Head of caudate nucleus (tissue), 42 donors: ENCODE measurements around the gene COL27A1.
"Not testable (repeated sequence)": the region's sequence is repeated elsewhere in the genome, so short reads cannot be mapped to it uniquely, and the experiment has no call there.

ENCODE experiments used
- DNase-seq, 42 donors: peaks; one replicate each; pipeline versions ENCODE4 v3.0.0 to v3.0.0-alpha.2; 2020 to 2021; ENCODE audit warnings: mixed read lengths in 7 of 42
- intact Hi-C: fragments of 100-400 bp; cut with DNase I; formaldehyde crosslinking; loops from one replicate; pipeline ENCODE4 v1.15.0; 2022

The COL27A1 gene

DNA sequence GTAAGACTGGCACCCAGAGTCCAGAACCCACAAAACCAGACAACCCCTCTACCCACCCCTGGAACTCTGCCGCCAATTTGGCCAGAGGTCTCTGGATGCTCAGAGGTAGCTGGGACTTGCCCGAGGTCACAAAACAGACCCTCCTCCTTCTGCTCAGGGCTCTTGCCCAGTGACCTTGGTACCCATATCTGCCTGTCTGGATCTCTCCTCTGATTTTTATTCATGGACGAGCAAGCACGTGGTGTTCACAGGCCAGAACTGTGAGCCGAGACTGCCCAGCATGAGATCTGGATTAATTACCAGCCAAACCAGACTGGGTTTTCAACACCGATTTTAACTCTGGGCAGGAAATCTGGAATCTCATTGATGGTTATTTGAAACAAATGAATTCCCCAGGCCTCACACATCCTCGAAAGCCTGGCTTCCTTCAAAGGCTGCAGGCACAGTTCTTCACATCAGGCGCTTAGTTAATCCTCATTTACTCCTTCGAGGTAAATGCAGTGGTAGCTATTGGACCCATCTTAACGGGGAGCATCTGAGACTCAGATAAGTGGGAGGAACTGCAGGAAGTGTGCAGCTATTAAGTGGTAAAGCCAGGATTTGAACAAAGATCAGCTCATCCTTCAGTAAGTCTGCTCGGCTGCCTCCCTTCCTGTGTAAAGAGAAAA lies 21.4 kb downstream of the COL27A1 start:
- no peak for DNase-seq
- intact Hi-C loops, result no loop called here

- intact Hi-C loops, result no loop called here
- peak in 9 of 42 donors; percentile 8 to 68 (median 36) for DNase-seq
Measured at GRCh38 chr9:114177423-114178064, 22.2 kb downstream of the COL27A1 start.

- intact Hi-C loops, result no loop called here
- no peak for DNase-seq
Measured at GRCh38 chr9:114178076-114178475, 22.7 kb downstream of the COL27A1 start.

GRCh38 chr9:114178756-114179450 lies 23.6 kb downstream of the COL27A1 start:
- intact Hi-C loops, result no loop called here
- peak in 1 of 42 donors; percentile 41 for DNase-seq

GRCh38 chr9:114179516-114179915 lies 24.2 kb downstream of the COL27A1 start:
- DNase-seq, result no peak
- intact Hi-C loops, result no loop called here

GRCh38 chr9:114180696-114181606 lies 25.6 kb downstream of the COL27A1 start:
- intact Hi-C loops, result no loop called here
- DNase-seq, result no peak

GRCh38 chr9:114181607-114182409 lies 26.5 kb downstream of the COL27A1 start:
- intact Hi-C loops, result no loop called here
- DNase-seq, result no peak

- intact Hi-C loops, result no loop called here
- no peak for DNase-seq
Measured at GRCh38 chr9:114183006-114183405, 27.7 kb downstream of the COL27A1 start.

GRCh38 chr9:114184071-114184470 lies 28.7 kb downstream of the COL27A1 start:
- no peak for DNase-seq
- intact Hi-C loops, result no loop called here

- DNase-seq, result no peak
- intact Hi-C loops, result no loop called here
Measured at GRCh38 chr9:114184866-114185265, 29.5 kb downstream of the COL27A1 start.

DNA sequence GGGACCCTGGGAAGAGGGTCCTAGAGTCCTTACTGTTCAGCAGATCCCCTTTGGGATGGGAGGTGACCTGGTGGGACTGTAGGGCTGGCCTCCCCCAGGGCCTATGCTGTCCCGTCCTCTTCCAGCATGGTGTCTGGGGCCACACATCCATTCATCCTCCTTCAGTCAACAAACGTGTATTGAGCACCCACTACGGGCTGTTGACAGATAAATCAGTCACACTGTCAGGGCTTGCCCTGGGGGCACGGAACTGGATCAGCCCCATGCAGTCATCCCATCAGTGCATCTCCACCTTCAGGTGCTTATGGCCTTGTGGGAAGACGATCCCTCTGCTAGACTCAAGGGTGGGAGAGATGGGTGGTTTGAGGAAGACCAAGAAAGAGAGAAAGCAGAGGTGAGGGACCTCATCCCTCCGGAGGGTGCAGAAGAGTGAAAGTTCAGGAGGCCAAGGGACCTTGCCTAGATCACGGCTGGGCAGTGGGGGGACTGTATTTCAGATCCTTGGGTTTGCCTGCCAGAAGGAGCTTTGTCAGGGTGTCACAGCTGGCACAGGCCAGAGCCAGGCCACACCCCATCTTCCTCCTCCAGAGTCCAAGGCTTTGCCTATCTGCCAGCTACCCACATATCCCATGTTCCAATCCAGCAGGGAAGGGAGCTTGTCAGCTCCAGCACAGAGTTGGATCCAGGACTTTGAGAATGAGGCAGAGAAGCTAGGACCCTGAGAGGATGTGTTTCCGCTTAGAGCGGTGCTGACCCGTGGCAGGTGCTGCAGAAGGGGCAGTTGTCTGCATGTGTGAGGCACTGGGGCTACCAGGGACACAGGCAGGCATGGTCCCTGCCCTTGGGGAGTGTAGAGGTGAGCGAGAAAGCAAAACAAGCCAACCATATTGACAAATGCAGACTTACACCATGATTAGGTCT lies 30.5 kb downstream of the COL27A1 start:
- intact Hi-C loops, result no loop called here
- no peak for DNase-seq

- intact Hi-C loops, result no loop called here
- DNase-seq, result no peak
Measured at GRCh38 chr9:114186605-114187289, 31.4 kb downstream of the COL27A1 start.

- DNase-seq, result no peak
- intact Hi-C loops, result no loop called here
Measured at GRCh38 chr9:114187827-114188226, 32.5 kb downstream of the COL27A1 start.

DNA sequence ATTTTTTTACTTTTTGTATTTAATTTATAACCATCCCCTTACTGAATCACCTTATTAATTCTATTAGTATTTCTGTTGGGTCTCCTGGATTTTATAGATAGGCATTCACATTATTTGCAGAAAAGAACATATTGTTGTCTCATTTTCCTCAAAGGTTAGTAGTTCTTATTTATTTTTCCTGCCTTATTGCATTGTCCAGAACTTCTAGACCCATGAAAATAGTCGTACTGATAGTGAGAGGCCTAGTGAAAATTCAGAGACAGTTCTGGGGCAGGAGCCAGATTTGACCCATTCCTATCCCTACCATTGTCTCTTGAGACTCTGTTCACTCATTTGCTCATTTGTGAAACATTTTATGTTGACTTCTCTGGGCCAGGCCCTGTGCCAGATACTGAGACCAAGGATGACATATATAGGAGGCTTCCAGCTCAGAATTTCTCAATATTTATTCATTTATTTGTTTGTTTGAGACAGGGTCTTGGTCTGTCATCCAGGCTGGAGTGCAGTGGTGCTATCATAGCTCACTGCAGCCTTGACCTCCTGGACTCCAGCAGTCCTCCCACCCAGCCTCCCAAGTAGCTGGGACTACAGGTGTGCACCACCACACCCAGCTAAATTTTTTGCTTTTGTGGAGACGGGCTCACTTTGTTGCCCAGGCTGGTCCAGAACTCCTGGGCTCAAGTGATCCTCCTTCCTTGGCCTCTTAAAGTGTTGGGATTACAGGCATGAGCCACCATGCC lies 34.7 kb downstream of the COL27A1 start:
- intact Hi-C loops, result no loop called here
- no peak for DNase-seq

DNA sequence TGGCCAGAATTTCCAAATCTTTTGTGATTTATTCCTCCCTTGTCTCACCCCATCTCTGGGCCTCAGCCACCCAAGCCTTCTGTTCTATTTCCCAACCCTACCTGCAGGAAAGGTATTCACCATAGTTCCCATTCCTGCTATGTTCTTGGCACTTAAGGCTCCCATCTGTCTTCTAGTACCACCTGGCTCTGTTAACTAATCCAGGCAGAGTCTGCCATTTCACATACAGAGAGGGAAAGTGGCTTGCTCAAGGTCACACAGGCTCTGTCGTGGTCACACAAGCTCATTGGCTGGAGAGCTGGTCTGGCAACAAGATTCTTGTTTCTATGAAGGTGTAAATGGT lies 35.2 kb downstream of the COL27A1 start:
- no peak for DNase-seq
- intact Hi-C loops, result no loop called here

GRCh38 chr9:114191402-114191801 lies 36.1 kb downstream of the COL27A1 start:
- intact Hi-C loops, DNase-seq: not testable (repeated sequence)
